Bronchial epithelial cell (primary cell): Measurements from ENCODE around the gene TCEANC. TPM values are rescaled to one million over a fixed set of nuclear protein-coding genes. Genes with fewer than 3 reads are reported as not detected.

Source experiments
- DNase-seq: peaks from one replicate; pipeline ENCODE4 v3.0.0-alpha.2; 2010; ENCODE audit warnings: low read depth
- FAIRE-seq: peaks from 2 replicates; lab custom pipeline; 2011; peaks lifted over from hg19 to GRCh38; lab: Jason Lieb, UNC
- H3K27me3 ChIP-seq: 2 replicates; pipeline ENCODE4 v1.5.1; 2011; ENCODE audit warnings: low read length; ENCODE audit not compliant: control insufficient read depth, insufficient read depth
- H3K36me3 ChIP-seq: 2 replicates; pipeline ENCODE4 v1.5.1; 2011; ENCODE audit warnings: low read length; ENCODE audit not compliant: control insufficient read depth, insufficient read depth
- H3K4me3 ChIP-seq: 2 replicates; pipeline ENCODE4 v1.5.1; 2011; ENCODE audit warnings: mild to moderate bottlenecking, low read depth, low read length, control low read depth
- CTCF ChIP-seq: IDR thresholded peaks from 2 replicates; pipeline ENCODE4 v1.5.1; 2011; ENCODE audit warnings: mild to moderate bottlenecking, moderate library complexity, low read length, control low read depth, inconsistent platforms; ENCODE audit not compliant: insufficient read depth, severe bottlenecking
- total RNA-seq: library from RNA; depleted of rRNA; stranded (reverse); fragments of >200 nt; gene quantifications from 2 replicates; pipeline ENCODE4 v1.2.1, GENCODE V29; 2014

The TCEANC gene
- total RNA-seq, 1 donor from 2014 or later, result 2.1 TPM

- FAIRE-seq (no peak), DNase-seq (peak; percentile 74)
- Histone ChIP-seq H3K27me3 (no peaks in the 10 kb centered on the region), H3K4me3 (no peak overlapping the region), H3K36me3 (no peaks in the 10 kb centered on the region)
- TF ChIP-seq CTCF, result no peak
These were observed 32.3 kb downstream of the TCEANC start for GRCh38 chrX:13685126-13685763.

DNA sequence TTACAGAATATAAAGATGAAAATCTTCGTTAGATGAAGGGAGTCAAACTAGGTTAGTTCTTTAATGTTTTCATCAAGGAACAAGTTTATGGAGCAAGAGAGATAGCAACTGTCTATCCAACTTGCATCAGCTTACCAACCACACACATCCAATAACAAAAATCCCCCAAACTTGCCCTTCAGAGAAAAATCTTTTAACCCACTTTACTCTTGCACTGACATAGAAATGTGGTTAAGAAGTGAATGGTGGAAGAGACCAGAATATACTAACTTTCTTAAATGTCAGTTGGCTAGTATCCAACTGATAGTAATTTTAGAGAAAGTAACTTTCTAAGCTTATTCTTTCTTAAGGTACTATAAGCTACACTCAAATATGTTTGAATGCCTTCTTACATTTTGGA is 34.3 kb downstream of the TCEANC start:
- no peak for DNase-seq
- Histone ChIP-seq H3K36me3 (no peaks in the 10 kb centered on the region), H3K27me3 (no peaks in the 10 kb centered on the region), H3K4me3 (no peak overlapping the region)
- FAIRE-seq, result no peak
- TF ChIP-seq CTCF, result no peak

- no peak for TF ChIP-seq CTCF
- H3K4me3 ChIP-seq, result peak overlapping the region; percentile 73
- no peaks in the 10 kb centered on the region for H3K36me3 ChIP-seq
- H3K27me3 ChIP-seq, result no peaks in the 10 kb centered on the region
- DNase-seq (peak; percentile 25), FAIRE-seq (no peak)
These were observed 35.5 kb downstream of the TCEANC start for GRCh38 chrX:13688384-13688957.

DNA sequence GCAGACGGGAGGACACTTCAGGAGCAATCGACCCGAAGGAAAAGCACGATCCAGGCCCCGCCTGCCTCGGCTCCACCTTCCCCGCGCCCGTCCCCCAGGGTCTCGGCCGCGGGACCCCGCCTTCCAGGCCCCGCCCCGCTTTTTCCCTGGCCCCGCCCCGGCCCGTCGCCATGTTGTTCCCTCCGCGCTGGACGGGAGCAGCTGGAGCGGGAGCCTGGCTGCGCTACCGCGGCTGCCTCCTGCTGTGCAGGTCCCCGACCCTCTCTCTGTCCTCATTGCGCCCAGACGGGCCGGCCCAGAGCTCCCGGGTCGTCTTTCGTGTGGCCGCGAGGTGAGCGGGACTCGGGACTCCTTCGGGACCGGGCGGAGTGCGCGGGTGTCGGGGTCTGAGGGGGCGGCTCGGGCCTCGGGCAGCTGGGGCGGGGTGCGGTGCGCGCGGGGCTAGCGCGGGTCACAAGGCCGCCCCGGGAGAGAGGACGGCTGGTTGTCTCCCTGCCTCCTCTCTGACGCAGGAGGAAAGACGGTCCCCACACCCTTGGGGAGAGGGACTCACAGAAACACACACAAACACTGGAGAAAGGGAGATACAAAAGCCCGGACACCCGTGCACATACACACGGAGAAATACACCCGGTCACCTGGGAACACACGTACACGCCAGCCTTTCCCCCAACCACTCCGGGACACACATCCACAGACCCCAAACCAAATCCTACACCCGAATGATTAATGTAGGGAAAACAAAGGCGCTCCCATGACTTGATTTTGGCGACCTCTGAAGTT is 36.2 kb downstream of the TCEANC start, which contains the start of gene RAB9A:
Gene RAB9A (plus strand): TSS at position 171 of the 783 bp plus-strand sequence. CDS start 19,619 bp downstream, outside the sequence.
- H3K27me3 ChIP-seq, result no peaks in the 10 kb centered on the region
- FAIRE-seq, result no peak
- no peaks in the 10 kb centered on the region for H3K36me3 ChIP-seq
- TF ChIP-seq CTCF, result no peak
- peak within 1 kb of the TSS; percentile 73 for H3K4me3 ChIP-seq
- DNase-seq, result no peak

DNA sequence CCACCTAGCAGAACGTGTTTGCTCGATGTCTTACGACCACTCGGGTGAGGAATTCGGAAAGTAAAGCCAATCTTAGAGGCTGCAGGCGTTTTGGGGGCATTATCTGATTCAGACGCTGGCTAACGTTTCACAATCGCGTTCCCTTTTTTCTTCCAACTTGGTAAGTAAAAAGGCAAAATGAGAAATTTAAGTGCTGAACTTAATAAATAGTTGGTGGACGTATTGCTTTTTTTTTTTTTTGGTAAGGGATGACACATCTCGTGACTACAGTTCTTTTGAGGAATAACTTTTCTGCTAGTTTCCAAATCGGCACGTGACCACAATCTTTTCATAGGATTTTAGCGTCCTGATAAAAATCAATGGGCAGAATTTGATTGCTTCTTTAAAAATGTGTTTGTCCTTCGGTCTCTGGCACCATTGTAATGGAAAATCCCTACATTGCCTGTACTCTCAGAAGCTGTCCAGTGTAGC is 36.8 kb downstream of the TCEANC start:
- Histone ChIP-seq H3K4me3 (peak overlapping the region; percentile 73), H3K27me3 (no peaks in the 10 kb centered on the region), H3K36me3 (no peaks in the 10 kb centered on the region)
- FAIRE-seq (no peak), DNase-seq (peak; percentile 25)
- TF ChIP-seq CTCF, result no peak
